GM18907 (cell line): Measurements from ENCODE around the gene TBX4.

Source experiments
- ATAC-seq: cut with Tn5 transposase; IDR thresholded peaks from one replicate; pipeline ENCODE4 v1.9.1; 2021; ENCODE audit warnings: mild to moderate bottlenecking, moderate library complexity; ENCODE audit not compliant: unreplicated experiment

The TBX4 gene

GRCh38 chr17:61412860-61413660 is 39.2 kb upstream of the TBX4 start:
- ATAC-seq, result no peak

GRCh38 chr17:61413661-61414126 is 38.5 kb upstream of the TBX4 start:
- ATAC-seq, result no peak

GRCh38 chr17:61414141-61414935 is 37.9 kb upstream of the TBX4 start:
- no peak for ATAC-seq

DNA sequence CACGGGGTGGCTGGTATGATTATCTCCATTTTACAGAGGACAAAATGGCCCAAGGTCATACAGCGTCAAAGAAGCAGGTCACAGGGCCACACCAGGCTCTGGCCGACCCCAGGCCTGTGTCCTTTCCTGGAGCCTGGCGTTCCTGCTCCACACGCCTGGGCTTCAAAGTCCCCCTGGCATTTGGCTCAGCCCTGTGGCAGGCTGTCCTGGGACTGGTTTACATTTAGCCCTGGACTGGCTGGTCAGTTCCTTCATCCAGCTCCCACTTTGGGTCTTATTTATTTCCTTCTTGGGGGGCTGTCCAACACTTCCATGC is 37.3 kb upstream of the TBX4 start:
- ATAC-seq, result no peak

- no peak for ATAC-seq
Measured at GRCh38 chr17:61415374-61416210, 36.6 kb upstream of the TBX4 start.

DNA sequence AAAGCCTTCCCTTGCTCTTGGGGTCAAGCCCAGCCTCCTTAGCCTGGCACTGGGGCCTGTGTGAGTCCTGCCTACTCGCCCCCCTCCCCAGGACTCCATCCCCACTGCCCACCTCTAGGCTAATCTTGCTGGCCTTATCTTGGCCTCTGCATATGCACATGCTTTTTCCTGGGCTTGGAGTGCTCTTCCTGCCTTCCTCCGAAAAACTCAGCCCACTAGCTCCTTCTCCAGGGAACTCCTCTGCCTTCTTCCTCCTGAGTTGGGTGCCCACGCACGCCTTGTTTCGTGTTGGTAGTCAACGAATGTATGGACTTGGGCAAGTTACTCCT is 36.0 kb upstream of the TBX4 start:
- no peak for ATAC-seq

GRCh38 chr17:61416540-61417363 is 35.5 kb upstream of the TBX4 start:
- ATAC-seq, result no peak

DNA sequence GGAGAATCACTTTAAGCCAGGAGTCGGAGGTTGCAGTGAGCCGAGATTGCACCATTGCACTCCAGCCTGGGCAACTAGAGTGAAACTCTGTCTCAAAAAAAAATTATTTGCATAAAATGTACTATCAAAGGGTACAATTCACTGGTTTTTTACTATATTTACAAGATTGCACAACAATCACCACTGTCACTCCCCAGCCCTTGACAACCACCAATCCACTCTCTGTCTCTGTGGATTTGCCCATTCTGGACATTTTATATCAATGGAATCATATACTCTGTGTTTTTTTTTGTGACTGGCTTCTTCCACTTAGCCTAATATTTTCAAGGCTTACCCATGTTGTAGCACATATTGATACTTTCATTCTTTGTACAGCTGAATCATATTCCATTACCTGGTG is 33.8 kb upstream of the TBX4 start:
- ATAC-seq, result no peak

DNA sequence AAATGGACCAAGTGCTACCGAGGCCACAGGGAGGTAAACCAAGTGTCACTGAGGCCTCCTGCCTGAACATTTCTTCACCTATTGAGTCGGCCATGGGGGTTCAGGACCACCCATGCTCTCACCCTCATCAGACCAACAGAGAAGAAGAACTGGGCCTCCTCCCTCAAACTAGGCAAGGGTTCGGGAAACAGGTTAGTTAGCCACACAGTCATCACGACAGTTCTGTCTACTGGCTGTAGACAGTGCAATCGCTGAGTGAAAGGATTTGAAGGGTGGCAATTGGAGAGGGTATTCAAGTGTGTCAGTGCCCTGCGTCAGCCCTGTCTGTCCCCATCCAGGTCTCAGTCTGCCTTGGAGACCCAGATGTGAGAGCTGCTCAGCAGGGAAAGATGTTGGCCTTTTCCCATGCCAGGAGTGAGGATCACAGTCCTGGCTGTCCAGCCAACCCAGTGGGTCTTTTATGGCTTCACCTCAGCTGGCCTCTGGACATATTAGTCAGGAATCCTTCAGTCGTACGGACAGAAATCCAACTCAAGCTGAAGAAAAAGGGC is 32.7 kb upstream of the TBX4 start:
- no peak for ATAC-seq

DNA sequence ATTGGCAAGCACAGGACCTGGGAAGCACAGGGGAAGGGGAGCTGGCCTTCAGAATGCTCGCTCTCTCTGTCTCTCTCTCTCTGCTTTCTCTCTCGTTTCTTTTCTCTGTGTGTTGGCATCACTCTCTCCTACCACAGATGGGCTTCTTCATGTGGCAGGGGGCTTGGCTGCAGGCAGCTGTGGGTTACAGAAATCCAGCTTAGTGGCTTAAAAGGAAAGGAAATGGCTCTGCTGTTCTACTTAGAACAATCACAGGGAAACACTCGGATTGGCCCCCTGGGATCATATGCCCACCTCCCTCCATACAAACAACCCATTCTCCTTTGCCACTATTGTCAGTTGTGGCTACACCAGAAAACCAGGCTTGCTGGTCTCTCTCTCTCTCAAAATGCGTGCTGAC is 32.2 kb upstream of the TBX4 start:
- no peak for ATAC-seq

DNA sequence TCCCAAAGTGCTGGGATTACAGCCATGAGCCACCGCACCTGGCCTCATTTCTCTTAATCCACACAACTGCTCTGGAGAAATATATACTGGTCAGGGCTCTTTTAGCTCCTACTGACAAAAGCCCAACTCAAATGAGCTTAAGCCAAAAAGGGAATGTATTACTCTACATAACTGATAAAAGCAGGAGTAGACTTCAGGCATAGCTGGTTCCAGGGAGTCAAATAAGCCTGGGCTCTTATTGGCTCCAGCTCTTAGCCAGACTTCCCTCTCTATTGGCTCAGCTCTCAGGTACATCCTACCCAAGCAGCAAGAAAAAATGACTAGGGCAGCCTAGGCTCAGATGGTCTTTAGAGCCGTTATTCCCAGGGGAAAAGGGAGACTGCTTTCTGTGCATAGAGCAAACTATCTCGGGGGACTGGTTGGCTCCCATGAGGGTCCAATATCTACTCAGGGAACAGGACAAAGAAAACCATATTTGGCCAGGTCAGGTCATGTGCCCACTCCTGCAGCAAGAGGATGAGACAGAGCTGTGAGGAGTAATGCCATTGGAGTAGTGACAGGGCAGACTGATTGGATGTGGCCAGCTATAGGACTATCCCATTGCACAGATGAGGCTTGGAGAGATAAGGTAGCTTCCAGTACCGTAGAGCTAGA is 31.4 kb upstream of the TBX4 start:
- no peak for ATAC-seq

DNA sequence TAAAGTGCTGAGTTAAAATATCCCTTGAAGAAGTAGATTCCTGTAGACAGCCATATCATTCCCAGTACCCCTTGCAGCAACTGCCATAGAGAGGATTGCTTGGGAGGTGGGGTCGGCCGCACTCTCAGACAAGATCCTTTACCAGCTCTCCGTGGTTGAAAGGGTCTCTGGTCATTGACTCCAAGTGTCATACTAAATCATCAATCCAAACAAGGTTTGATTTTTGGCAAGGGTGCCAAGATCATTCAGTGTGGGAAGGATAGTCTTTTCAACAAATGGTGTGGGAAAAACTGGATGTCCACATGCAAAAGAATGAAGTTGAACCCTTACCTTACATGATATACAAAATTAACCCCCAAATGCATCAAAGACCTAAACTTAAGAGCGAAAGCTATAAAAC is 30.8 kb upstream of the TBX4 start:
- no peak for ATAC-seq

DNA sequence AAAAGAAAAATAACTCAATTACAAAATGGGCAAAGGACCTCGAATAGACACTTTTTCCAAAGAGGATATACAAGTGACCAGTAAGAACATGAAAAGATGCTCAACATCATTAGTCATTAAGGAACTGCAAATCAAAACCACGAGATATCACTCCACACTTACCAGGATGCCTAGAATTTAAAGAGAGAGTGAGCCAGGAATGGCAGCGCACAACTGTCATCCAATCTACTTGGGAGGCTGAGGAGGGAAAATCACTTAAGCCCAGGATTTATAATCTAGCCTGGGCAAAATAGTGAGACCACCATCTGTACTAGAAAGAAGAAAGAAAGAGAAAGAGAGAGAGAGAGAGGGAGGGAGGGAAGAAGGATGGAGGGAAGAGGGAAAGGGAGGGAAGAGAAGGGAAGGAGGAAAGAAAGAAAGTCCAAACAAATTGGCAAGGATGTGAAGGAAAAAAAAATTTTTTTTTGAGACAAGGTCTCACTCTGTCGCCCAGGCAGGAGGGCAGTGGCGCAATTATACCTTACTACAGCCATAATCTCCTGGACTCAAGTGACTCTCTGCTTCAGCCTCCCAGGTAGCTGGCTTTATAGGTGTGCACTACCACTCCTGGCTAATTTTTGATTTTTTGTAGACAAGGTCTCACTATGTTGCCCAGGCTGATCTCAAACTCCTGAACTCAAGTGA is 30.0 kb upstream of the TBX4 start:
- no peak for ATAC-seq

DNA sequence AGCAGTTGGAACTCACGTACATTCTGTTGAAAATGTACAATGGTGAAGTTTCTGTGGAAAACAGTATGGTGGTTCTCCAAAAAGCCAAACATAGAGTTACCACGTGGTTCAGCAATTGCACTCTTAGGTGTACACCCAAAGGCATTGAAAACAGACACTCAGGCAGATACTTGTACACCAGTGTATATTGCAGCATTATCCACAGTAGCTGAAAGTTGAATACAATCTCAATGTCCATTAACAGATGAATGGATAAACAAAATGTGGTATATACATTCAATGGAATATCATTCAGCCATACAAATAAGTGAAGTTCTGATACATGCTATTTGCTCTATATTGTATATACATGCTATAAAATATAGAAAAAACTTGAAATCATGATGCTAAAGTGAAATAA is 29.4 kb upstream of the TBX4 start:
- no peak for ATAC-seq

- ATAC-seq, result no peak
Measured at GRCh38 chr17:61423967-61424649, 28.1 kb upstream of the TBX4 start.

DNA sequence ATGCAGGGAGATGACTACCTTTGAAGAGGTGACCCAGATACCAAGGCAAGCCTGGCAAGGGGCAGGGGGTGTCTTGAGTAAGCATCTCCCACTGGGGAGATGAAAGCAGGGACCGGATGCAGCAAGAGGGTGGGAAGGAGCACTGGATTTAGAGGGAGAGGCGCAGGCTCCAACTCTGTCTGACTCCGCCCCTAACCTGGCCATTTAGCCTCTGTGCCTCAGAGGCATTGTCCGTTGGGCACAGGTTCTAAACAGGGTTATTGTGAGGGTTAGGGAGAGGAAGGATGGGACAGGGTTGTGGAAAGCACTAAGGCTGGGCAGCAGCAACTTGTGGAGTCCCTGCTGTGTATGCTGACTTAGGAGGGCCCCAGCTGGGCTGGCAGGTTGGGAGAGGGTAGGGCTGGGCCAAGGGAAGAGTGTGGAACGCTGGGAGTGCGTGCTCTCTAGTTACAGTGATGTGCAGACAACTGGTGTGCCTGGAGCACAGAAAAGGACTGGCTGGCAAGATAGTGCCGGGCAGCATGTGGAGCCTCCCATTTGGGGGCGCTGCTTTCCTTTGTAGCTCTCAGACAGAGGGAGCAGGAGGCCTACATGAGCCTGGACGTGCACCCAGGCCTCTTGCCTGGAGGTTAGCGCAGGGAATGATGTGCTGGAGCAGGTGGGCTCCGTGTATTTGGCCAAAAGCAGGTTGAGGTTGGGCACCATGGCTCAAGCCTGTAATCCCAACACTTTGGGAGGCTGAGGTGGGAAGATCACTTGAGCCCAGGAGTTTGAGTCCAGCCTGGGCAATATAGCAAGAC is 26.3 kb upstream of the TBX4 start:
- no peak for ATAC-seq

DNA sequence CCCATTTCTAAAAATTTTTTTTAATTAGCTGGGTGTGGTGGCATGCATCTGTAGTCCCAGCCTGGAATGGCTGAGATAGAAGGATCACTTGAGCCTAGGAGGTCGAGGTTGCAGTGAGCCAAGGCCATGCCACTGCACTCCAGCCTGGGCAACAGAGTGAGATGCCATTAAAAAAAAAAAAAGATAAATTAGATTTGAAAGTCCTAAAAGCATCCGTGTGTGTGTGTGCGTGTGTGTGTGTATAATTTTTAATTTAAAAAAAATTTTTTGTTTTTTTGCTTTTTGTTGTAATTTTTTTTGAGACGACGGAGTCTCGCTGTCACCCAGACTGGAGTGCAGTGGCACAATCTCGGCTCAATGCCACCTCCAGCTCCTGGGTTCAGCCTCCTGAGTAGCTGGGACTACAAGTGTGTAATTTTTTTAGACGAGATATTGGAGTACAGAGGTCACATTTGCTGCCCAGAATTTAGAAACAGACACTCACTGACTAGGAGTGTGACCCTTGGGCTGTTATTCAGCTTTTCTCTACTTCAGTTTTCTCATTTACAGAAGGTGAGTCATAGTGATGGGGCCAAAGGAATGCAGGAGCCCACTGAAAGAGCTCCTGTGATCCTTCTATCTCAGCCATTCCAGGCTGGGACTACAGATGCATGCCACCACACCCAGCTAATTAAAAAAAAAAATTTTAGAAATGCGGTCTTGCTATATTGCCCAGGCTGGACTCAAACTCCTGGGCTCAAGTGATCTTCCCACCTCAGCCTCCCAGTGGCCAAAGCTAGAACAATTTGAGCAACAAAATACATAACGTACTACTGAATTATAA is 25.5 kb upstream of the TBX4 start:
- no peak for ATAC-seq
